Measurements from ENCODE around the gene RBMY1D. TPM values are rescaled to one million over a fixed set of nuclear protein-coding genes. Genes with fewer than 3 reads are reported as not detected.

Gene RBMY1D
- total RNA-seq, 2 donors from 2014 or later: not detected

- H3K4me3 ChIP-seq: no peak overlapping the region
- intact Hi-C loops (cut with DNase I): no loop called here
- H3K27me3 ChIP-seq: no peaks in the 10 kb centered on the region
- ATAC-seq (no peak), DNase-seq (no peak)
- no peaks in the 10 kb centered on the region for H3K4me1 ChIP-seq
- H3K27ac ChIP-seq: no peak overlapping the region
- TF ChIP-seq, protein P1, sequence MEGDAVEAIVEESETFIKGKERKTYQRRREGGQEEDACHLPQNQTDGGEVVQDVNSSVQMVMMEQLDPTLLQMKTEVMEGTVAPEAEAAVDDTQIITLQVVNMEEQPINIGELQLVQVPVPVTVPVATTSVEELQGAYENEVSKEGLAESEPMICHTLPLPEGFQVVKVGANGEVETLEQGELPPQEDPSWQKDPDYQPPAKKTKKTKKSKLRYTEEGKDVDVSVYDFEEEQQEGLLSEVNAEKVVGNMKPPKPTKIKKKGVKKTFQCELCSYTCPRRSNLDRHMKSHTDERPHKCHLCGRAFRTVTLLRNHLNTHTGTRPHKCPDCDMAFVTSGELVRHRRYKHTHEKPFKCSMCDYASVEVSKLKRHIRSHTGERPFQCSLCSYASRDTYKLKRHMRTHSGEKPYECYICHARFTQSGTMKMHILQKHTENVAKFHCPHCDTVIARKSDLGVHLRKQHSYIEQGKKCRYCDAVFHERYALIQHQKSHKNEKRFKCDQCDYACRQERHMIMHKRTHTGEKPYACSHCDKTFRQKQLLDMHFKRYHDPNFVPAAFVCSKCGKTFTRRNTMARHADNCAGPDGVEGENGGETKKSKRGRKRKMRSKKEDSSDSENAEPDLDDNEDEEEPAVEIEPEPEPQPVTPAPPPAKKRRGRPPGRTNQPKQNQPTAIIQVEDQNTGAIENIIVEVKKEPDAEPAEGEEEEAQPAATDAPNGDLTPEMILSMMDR (IDR thresholded peaks at IDR 0.05): no peak
- H3K36me3 ChIP-seq (replicated peaks in 1 of 2; ENCODE audit: insufficient read depth in 1 of 2, low read depth in 2 of 2): no peaks in the 10 kb centered on the region
- 61 to 77% methylated on average over 5 to 8 of the region's 8 CpGs for WGBS, 2 donors
- H3K9me3 ChIP-seq: no peaks in the 10 kb centered on the region
Observed at GRCh38 chrY:21836343-21836742, 58.0 kb downstream of the RBMY1D start.

- H3K4me3 ChIP-seq: no peak overlapping the region
- no peak for ATAC-seq
- intact Hi-C loops (cut with DNase I): no loop called here
Observed at GRCh38 chrY:21835052-21835451, 59.3 kb downstream of the RBMY1D start.

More at GRCh38 chrY:21835052-21835451, 59.3 kb downstream of the RBMY1D start:
- H3K4me1 ChIP-seq: no peaks in the 10 kb centered on the region
- H3K9me3 ChIP-seq: no peaks in the 10 kb centered on the region
- no peaks in the 10 kb centered on the region for H3K27me3 ChIP-seq
- TF ChIP-seq, protein P1 (IDR thresholded peaks at IDR 0.05): no peak
- TF ChIP-seq POLR2A (IDR thresholded peaks at IDR 0.05): no peak
- no peaks in the 10 kb centered on the region for H3K36me3 ChIP-seq (replicated peaks in 1 of 2; ENCODE audit: insufficient read depth in 1 of 2, low read depth in 2 of 2)
- no peak for DNase-seq
- 27 to 56% methylated on average over 2 to 7 of the region's 7 CpGs for WGBS, 2 donors
- no peak overlapping the region for H3K27ac ChIP-seq

Other genes starting within 250 kb of the RBMY1D start
- gene RBMY1E, start 23.5 kb upstream of the RBMY1D start, total RNA-seq: not detected